WTC11 (cell line): ENCODE results near the gene GPER1. TPM values are rescaled to one million over a fixed set of nuclear protein-coding genes. Genes with fewer than 3 reads are reported as not detected.

Experiments used
- ATAC-seq: fragments of 200-7000 bp; cut with Tn5 transposase; 2 replicates; pipeline ENCODE4 v1.10.0; 2021; ENCODE audit warnings: mild to moderate bottlenecking, moderate library complexity
- CTCF ChIA-PET: fragments of 300-600 bp; sonication (Branson Sonifier 250); formaldehyde crosslinking; loops from one replicate; lab custom pipeline; 2021; ENCODE audit warnings: antibody characterized with exemption; lab: Charles Lee
- POLR2A ChIA-PET: fragments of 350-600 bp; sonication (Branson Sonifier 250); formaldehyde crosslinking; loops from one replicate; lab custom pipeline; 2021; ENCODE audit warnings: antibody characterized with exemption; lab: Charles Lee
- DNase-seq: peaks from one replicate; pipeline ENCODE4 v3.0.0; 2021; ENCODE audit warnings: low spot score
- H3K27ac Mint-ChIP-seq: 2 replicates; pipeline ENCODE4 v1.8.0; 2021; ENCODE audit warnings: mixed read lengths
- H3K27me3 Mint-ChIP-seq: 2 replicates; pipeline ENCODE4 v1.8.0; 2021; ENCODE audit warnings: low read depth, mild to moderate bottlenecking, moderate library complexity, mixed read lengths
- H3K36me3 Mint-ChIP-seq: 2 replicates; pipeline ENCODE4 v1.8.0; 2021; ENCODE audit warnings: mixed read lengths
- H3K4me1 Mint-ChIP-seq: 2 replicates; pipeline ENCODE4 v1.8.0; 2022; ENCODE audit warnings: mixed read lengths
- H3K4me3 Mint-ChIP-seq: 2 replicates; pipeline ENCODE4 v1.8.0; 2021; ENCODE audit warnings: mild to moderate bottlenecking, moderate library complexity, mixed read lengths
- H3K9me3 Mint-ChIP-seq: 2 replicates; pipeline ENCODE4 v1.8.0; 2021; ENCODE audit warnings: mixed read lengths
- AR ChIP-seq: fragments of 250-450 bp; sonication (Bioruptor Pico); IDR thresholded peaks from 2 replicates; pipeline ENCODE4 v1.9.0; 2021; ENCODE audit warnings: mild to moderate bottlenecking
- ERG ChIP-seq: fragments of 250-450 bp; sonication (Bioruptor Pico); IDR thresholded peaks from 2 replicates; pipeline ENCODE4 v1.8.0; 2021; ENCODE audit warnings: mild to moderate bottlenecking
- ESRRA ChIP-seq: sonication (generic); formaldehyde crosslinking; IDR thresholded peaks from 2 replicates; pipeline ENCODE4 v1.8.1; 2022; ENCODE audit warnings: mild to moderate bottlenecking, missing genetic modification reagents, borderline replicate concordance
- JAZF1 ChIP-seq: fragments of 250-450 bp; sonication (Bioruptor Pico); IDR thresholded peaks from 2 replicates; pipeline ENCODE4 v1.9.0; 2021; ENCODE audit warnings: moderate library complexity, mild to moderate bottlenecking, inconsistent platforms
- MAX ChIP-seq: sonication (generic); formaldehyde crosslinking; IDR thresholded peaks from 2 replicates; pipeline ENCODE4 v1.8.0; 2022; ENCODE audit warnings: mild to moderate bottlenecking, missing genetic modification reagents
- OVOL2 ChIP-seq: fragments of 250-450 bp; sonication (Bioruptor Pico); IDR thresholded peaks from 2 replicates; pipeline ENCODE4 v1.9.0; 2021; ENCODE audit warnings: mild to moderate bottlenecking, borderline replicate concordance
- STAT6 ChIP-seq: sonication (generic); formaldehyde crosslinking; conservative IDR thresholded peaks from 2 replicates; pipeline ENCODE4 v1.8.1; 2023; ENCODE audit warnings: mild to moderate bottlenecking, low read depth, missing genetic modification reagents, moderate library complexity
- USF2 ChIP-seq: sonication (generic); formaldehyde crosslinking; IDR thresholded peaks from 2 replicates; pipeline ENCODE4 v1.8.1; 2023; ENCODE audit warnings: mild to moderate bottlenecking, missing genetic modification reagents, moderate library complexity
- ZBTB21 ChIP-seq: sonication (generic); formaldehyde crosslinking; IDR thresholded peaks from 2 replicates; pipeline ENCODE4 v1.8.1; 2023; ENCODE audit warnings: mild to moderate bottlenecking, missing genetic modification reagents, borderline replicate concordance
- ZBTB43 ChIP-seq: sonication (generic); formaldehyde crosslinking; IDR thresholded peaks from 2 replicates; pipeline ENCODE4 v1.8.1; 2023; ENCODE audit warnings: mild to moderate bottlenecking, missing genetic modification reagents
- ZNF219 ChIP-seq: sonication (generic); formaldehyde crosslinking; IDR thresholded peaks from 2 replicates; pipeline ENCODE4 v1.8.0; 2023; ENCODE audit warnings: missing genetic modification reagents, mild to moderate bottlenecking, borderline replicate concordance
- ZNF232 ChIP-seq: sonication (generic); formaldehyde crosslinking; IDR thresholded peaks from 2 replicates; pipeline ENCODE4 v1.8.0; 2022; ENCODE audit warnings: mild to moderate bottlenecking, missing genetic modification reagents
- ZNF423 ChIP-seq: fragments of 250-450 bp; sonication (Bioruptor Pico); IDR thresholded peaks from 2 replicates; pipeline ENCODE4 v2.1.2; 2022; ENCODE audit warnings: mild to moderate bottlenecking, moderate library complexity
- ZNF532 ChIP-seq: fragments of 250-450 bp; sonication (Bioruptor Pico); IDR thresholded peaks from 2 replicates; pipeline ENCODE4 v1.9.0; 2021; ENCODE audit warnings: mild to moderate bottlenecking, borderline replicate concordance
- total RNA-seq: library from RNA; stranded (reverse); gene quantifications from 3 replicates; pipeline ENCODE4 v1.2.3, GENCODE V29; 2021

The GPER1 gene
- total RNA-seq, 1 experiment from 2014 or later, result 0.28 TPM

- TF ChIP-seq ZNF532 (CRISPR knock-in tag), result no peak
Measured at GRCh38 chr7:1099637-1100036, 11.7 kb downstream of the GPER1 start (continued).

GRCh38 chr7:1100386-1100785 is 12.5 kb downstream of the GPER1 start:
- Mint-ChIP-seq H3K4me3 (no peak overlapping the region), H3K9me3 (peaks cover 8% of the 10 kb centered on the region), H3K4me1 (no peaks in the 10 kb centered on the region), H3K36me3 (peaks cover 16% of the 10 kb centered on the region), H3K27me3 (no peaks in the 10 kb centered on the region)
- DNase-seq, result no peak
- POLR2A ChIA-PET, result no interaction called here
- no peak for TF ChIP-seq ZNF232 (CRISPR knock-in tag)
- peak; percentile 41; the same call in 1 of the 2 replicates for TF ChIP-seq USF2 (CRISPR knock-in tag)
- TF ChIP-seq, all 79 proteins: peak for 1
- CTCF ChIA-PET, result interaction anchor here (0.9 to 1.5 kb wide), 3 partner anchors 14 to 107 kb away, joined by 4 to 7 read pairs (median 4); no protein-coding TSS in a partner anchor
- ATAC-seq, result no peak
- no peak overlapping the region for H3K27ac Mint-ChIP-seq

- Mint-ChIP-seq H3K4me1 (no peaks in the 10 kb centered on the region), H3K9me3 (peaks cover 8% of the 10 kb centered on the region), H3K36me3 (peaks cover 16% of the 10 kb centered on the region), H3K27me3 (no peaks in the 10 kb centered on the region), H3K4me3 (no peak overlapping the region), H3K27ac (0 out of 2 replicates have a peak overlapping the region, but pooled peaks have one; percentile 23)
- ChIA-PET POLR2A (no interaction called here), CTCF (interaction anchor here (0.9 to 2.9 kb wide), 6 partner anchors 15 to 108 kb away, joined by 3 to 12 read pairs (median 4); no protein-coding TSS in a partner anchor)
- TF ChIP-seq OVOL2 (CRISPR knock-in tag), result no peak
- no peak for TF ChIP-seq AR (CRISPR knock-in tag)
- TF ChIP-seq ZBTB21, result no peak
- no peak for TF ChIP-seq ZNF423 (CRISPR knock-in tag)
- no peak for TF ChIP-seq STAT6 (CRISPR knock-in tag)
- TF ChIP-seq ZBTB43, result no peak
- TF ChIP-seq ZNF219 (CRISPR knock-in tag), result no peak
- no peak for TF ChIP-seq JAZF1 (CRISPR knock-in tag)
- no peak for TF ChIP-seq MAX (CRISPR knock-in tag)
- no peak for TF ChIP-seq ERG (CRISPR knock-in tag)
- no peak for TF ChIP-seq ESRRA
- ATAC-seq (no peak), DNase-seq (no peak)
Measured at GRCh38 chr7:1100834-1101562, 13.1 kb downstream of the GPER1 start.
